ENCODE data around the gene PEX11B. TPM values are rescaled to one million over a fixed set of nuclear protein-coding genes. Genes with fewer than 3 reads are reported as not detected.

The PEX11B gene
- total and polyA plus RNA-seq, 11 donors, result 17.7 to 29.8 (median 24.5) TPM

- DNase-seq (peak; percentile 89 to 95 (median 93)), ATAC-seq (peak; percentile 87 to 95 (median 94))
- H3K4me3 ChIP-seq, result peak overlapping the region in 9 of 12 donors; percentile 1 to 35 (median 10)
- H3K27me3 ChIP-seq, result no peaks in the 10 kb centered on the region
- no peaks in the 10 kb centered on the region for H3K9me3 ChIP-seq
- H3K27ac ChIP-seq, result peak overlapping the region; percentile 77 to 91 (median 83)
- H3K36me3 ChIP-seq, result no peaks in the 10 kb centered on the region
- 0 to 3% (median 2%) methylated on average over 6 of the region's 6 CpGs for WGBS, 4 donors
- TF ChIP-seq, protein P1, sequence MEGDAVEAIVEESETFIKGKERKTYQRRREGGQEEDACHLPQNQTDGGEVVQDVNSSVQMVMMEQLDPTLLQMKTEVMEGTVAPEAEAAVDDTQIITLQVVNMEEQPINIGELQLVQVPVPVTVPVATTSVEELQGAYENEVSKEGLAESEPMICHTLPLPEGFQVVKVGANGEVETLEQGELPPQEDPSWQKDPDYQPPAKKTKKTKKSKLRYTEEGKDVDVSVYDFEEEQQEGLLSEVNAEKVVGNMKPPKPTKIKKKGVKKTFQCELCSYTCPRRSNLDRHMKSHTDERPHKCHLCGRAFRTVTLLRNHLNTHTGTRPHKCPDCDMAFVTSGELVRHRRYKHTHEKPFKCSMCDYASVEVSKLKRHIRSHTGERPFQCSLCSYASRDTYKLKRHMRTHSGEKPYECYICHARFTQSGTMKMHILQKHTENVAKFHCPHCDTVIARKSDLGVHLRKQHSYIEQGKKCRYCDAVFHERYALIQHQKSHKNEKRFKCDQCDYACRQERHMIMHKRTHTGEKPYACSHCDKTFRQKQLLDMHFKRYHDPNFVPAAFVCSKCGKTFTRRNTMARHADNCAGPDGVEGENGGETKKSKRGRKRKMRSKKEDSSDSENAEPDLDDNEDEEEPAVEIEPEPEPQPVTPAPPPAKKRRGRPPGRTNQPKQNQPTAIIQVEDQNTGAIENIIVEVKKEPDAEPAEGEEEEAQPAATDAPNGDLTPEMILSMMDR (IDR thresholded peaks at IDR 0.05), result peak; percentile 85 to 98 (median 94)
- no peak for TF ChIP-seq POLR2A (IDR thresholded peaks at IDR 0.05)
- intact Hi-C loops (cut with DNase I), result loop anchor here in 9 of 10 donors (1.0 to 10.0 kb wide), 7 partner anchors 17 to 123 kb away; partner anchors contain the start of gene ITGA10 (in 4 of the 9)
- H3K4me1 ChIP-seq, result peaks cover 3 to 29% (median 26%) of the 10 kb centered on the region in 12 donors
Measured at GRCh38 chr1:145891587-145892485, 26.7 kb downstream of the PEX11B start.

- no peaks in the 10 kb centered on the region for H3K27me3 ChIP-seq
- WGBS, 4 donors, result 36 to 61% (median 40%) methylated on average over 1 of the region's 1 CpG
- no peak for DNase-seq
- intact Hi-C loops (cut with DNase I), result loop anchor here in 8 of 10 donors (2.0 to 10.0 kb wide), 5 partner anchors 20 to 124 kb away; partner anchors contain the start of gene ITGA10 (in 2 of the 8)
- H3K4me1 ChIP-seq, result peaks cover 3 to 34% (median 28%) of the 10 kb centered on the region in 12 donors
- H3K27ac ChIP-seq, result peak overlapping the region; percentile 77 to 91 (median 83)
- TF ChIP-seq, protein P1 (IDR thresholded peaks at IDR 0.05), result no peak
- no peak for TF ChIP-seq POLR2A (IDR thresholded peaks at IDR 0.05)
- H3K9me3 ChIP-seq, result no peaks in the 10 kb centered on the region
- ATAC-seq, result peak; percentile 2 to 7 (median 4)
- no peaks in the 10 kb centered on the region for H3K36me3 ChIP-seq
- H3K4me3 ChIP-seq, result no peak overlapping the region
Measured at GRCh38 chr1:145891143-145891542, 27.4 kb downstream of the PEX11B start.

DNA sequence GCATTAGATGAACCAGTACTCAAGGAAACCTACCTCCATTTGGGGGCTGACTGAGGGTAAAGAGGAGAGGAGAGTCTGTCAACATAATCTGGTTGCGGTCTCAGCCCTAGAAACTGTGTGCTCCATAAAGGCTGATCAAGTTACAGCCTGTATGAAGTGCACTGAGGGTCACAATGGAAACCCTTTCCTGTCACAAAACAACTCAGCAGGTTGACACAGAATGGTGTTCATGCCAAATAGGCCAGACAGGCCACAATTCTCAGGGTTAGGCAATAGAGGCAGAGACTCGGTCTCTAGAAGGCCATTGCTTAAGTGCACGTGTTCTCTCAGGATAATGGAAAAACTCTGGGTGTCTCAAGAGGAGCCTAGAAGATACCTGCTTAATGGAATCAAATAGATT is 28.8 kb downstream of the PEX11B start:
- Histone ChIP-seq H3K36me3 (no peaks in the 10 kb centered on the region), H3K27me3 (no peaks in the 10 kb centered on the region), H3K9me3 (no peaks in the 10 kb centered on the region), H3K4me1 (peaks cover 3 to 42% (median 31%) of the 10 kb centered on the region in 12 donors), H3K4me3 (no peak overlapping the region), H3K27ac (peak overlapping the region in 2 of 12 donors; percentile 5 to 80)
- ATAC-seq, result no peak
- no peak for TF ChIP-seq POLR2A (IDR thresholded peaks at IDR 0.05)
- TF ChIP-seq, protein P1 (IDR thresholded peaks at IDR 0.05), result no peak
- intact Hi-C loops (cut with DNase I), result loop anchor here in 8 of 10 donors (2.0 to 10.0 kb wide), 5 partner anchors 21 to 125 kb away; partner anchors contain the start of gene ITGA10 (in 2 of the 8)
- 50 to 74% (median 72%) methylated on average over 3 of the region's 3 CpGs for WGBS, 4 donors
- DNase-seq, result no peak

DNA sequence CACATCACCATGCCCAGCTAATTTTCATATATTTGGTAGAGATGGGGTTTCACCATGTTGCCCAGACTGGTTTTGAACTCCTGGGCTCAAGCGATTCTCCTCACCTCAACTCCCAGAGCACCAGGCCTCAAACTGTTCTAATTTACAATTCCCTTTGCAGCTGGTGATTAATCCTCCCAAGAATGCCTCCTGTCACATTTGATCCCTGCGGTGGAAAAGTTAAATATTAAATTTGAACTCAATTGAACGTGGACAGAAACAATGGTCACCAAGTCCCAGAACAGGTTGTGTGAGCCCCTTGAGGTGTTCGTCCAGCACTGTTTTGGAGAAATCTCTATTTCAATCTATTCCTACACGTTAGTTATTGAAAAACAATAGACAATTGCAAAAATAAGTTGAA is 30.9 kb downstream of the PEX11B start:
- H3K27ac ChIP-seq, result peak overlapping the region in 1 of 12 donors; percentile 43

More for the DNA sequence above, 30.9 kb downstream of the PEX11B start:
- intact Hi-C loops (cut with DNase I), result no loop called here
- ATAC-seq (no peak), DNase-seq (no peak)
- H3K27me3 ChIP-seq, result peaks cover 0 to 5% (median 0%) of the 10 kb centered on the region in 9 donors
- no peaks in the 10 kb centered on the region for H3K36me3 ChIP-seq
- peaks cover 3 to 36% (median 25%) of the 10 kb centered on the region in 12 donors for H3K4me1 ChIP-seq
- no peak for TF ChIP-seq POLR2A (IDR thresholded peaks at IDR 0.05)
- TF ChIP-seq, protein P1 (IDR thresholded peaks at IDR 0.05), result no peak
- H3K9me3 ChIP-seq, result no peaks in the 10 kb centered on the region
- no peak overlapping the region for H3K4me3 ChIP-seq
- WGBS, 4 donors, result 83 to 85% (median 84%) methylated on average over 5 of the region's 5 CpGs

Measured in heart left ventricle (tissue), 16 donors.